BE2C (cell line): ENCODE measurements around the gene OR14A16. TPM values are rescaled to one million over a fixed set of nuclear protein-coding genes. Genes with fewer than 3 reads are reported as not detected.

Experiments used
- DNase-seq: peaks from one replicate; pipeline ENCODE4 v3.0.0-alpha.2; 2020
- H3K27me3 ChIP-seq: fragments of 250-450 bp; sonication (Bioruptor Pico); 2 replicates; pipeline ENCODE4 v1.5.1; 2020; ENCODE audit warnings: mild to moderate bottlenecking
- H3K36me3 ChIP-seq: fragments of 250-450 bp; sonication (Bioruptor Pico); 2 replicates; pipeline ENCODE4 v1.5.1; 2020; ENCODE audit warnings: mild to moderate bottlenecking
- H3K4me1 ChIP-seq: fragments of 250-450 bp; sonication (Bioruptor Pico); 2 replicates; pipeline ENCODE4 v1.5.1; 2020
- H3K4me3 ChIP-seq: 2 replicates; pipeline ENCODE4 v1.5.1; 2011; ENCODE audit warnings: low read depth, low read length
- H3K9me3 ChIP-seq: fragments of 250-450 bp; sonication (Bioruptor Pico); 2 replicates; pipeline ENCODE4 v1.5.1; 2020
- polyA plus RNA-seq: library from polyadenylated mRNA; unstranded; fragments of >200 nt; gene quantifications from one replicate; pipeline ENCODE4 v1.2.1, GENCODE V29; 2012; ENCODE audit warnings: low read depth, missing spikeins; ENCODE audit not compliant: insufficient read length, insufficient read depth
- TF ChIP-seq, protein P1 (sequence below): IDR thresholded peaks from 2 replicates; pipeline ENCODE4 v1.5.1; 2012; ENCODE audit warnings: mild to moderate bottlenecking, low read depth, low read length

The OR14A16 gene, protein sequence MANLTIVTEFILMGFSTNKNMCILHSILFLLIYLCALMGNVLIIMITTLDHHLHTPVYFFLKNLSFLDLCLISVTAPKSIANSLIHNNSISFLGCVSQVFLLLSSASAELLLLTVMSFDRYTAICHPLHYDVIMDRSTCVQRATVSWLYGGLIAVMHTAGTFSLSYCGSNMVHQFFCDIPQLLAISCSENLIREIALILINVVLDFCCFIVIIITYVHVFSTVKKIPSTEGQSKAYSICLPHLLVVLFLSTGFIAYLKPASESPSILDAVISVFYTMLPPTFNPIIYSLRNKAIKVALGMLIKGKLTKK
- polyA plus RNA-seq = not detected

DNA sequence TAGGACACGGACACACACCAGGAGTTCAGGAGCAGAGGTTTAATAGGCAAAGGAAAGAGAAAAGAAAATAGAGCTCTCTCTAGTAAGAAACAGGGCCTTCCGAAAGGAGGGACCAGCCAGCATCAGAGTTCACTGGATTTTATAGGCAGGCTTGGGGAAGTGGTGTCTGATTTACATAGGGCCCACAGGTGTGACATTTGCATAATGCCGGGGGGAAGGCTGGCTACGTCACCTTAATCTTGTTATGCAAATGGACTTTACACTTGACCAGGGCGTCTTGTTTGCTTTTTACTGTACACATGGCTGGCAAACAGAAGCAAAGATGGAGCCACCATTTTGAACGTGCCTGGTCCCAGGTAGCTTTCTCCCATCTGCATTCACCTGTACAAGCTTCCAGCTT lies at the start of gene OR14A16:
TSS of gene OR14A16 (minus strand) at position 97 of the 400 bp plus-strand sequence. CDS start 8,390 bp downstream, outside the sequence.
- TF ChIP-seq, protein P1, sequence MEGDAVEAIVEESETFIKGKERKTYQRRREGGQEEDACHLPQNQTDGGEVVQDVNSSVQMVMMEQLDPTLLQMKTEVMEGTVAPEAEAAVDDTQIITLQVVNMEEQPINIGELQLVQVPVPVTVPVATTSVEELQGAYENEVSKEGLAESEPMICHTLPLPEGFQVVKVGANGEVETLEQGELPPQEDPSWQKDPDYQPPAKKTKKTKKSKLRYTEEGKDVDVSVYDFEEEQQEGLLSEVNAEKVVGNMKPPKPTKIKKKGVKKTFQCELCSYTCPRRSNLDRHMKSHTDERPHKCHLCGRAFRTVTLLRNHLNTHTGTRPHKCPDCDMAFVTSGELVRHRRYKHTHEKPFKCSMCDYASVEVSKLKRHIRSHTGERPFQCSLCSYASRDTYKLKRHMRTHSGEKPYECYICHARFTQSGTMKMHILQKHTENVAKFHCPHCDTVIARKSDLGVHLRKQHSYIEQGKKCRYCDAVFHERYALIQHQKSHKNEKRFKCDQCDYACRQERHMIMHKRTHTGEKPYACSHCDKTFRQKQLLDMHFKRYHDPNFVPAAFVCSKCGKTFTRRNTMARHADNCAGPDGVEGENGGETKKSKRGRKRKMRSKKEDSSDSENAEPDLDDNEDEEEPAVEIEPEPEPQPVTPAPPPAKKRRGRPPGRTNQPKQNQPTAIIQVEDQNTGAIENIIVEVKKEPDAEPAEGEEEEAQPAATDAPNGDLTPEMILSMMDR = no peak
- no peaks in the 10 kb centered on the region for H3K4me1 ChIP-seq
- H3K9me3 ChIP-seq = no peaks in the 10 kb centered on the region
- no peaks in the 10 kb centered on the region for H3K27me3 ChIP-seq
- H3K36me3 ChIP-seq = no peaks in the 10 kb centered on the region
- H3K4me3 ChIP-seq = no peak within 1 kb of the TSS
- DNase-seq = no peak

DNA sequence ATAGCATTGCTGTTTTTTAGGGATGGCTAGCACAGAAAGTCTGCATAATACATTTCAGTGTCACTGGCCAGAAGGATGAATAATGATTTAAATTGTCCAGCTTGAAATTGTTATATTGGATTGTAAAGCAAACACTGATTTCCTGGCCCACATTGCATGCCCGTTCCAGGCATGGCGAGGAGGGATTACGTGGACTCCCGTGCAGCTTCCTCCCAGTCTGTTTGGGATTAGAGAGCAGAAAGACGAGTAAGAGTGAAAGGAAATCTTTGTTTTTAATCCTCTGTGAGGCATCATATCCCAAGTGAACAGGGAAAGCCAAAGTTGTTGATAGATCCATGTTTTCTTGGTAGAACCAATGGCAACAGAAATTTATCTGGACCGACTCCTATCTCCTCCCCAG lies 41.5 kb upstream of the OR14A16 start:
- no peak for DNase-seq
- no peaks in the 10 kb centered on the region for H3K4me1 ChIP-seq
- no peak overlapping the region for H3K4me3 ChIP-seq
- TF ChIP-seq, protein P1 = no peak
- no peaks in the 10 kb centered on the region for H3K27me3 ChIP-seq
- no peaks in the 10 kb centered on the region for H3K36me3 ChIP-seq
- H3K9me3 ChIP-seq = no peaks in the 10 kb centered on the region

DNA sequence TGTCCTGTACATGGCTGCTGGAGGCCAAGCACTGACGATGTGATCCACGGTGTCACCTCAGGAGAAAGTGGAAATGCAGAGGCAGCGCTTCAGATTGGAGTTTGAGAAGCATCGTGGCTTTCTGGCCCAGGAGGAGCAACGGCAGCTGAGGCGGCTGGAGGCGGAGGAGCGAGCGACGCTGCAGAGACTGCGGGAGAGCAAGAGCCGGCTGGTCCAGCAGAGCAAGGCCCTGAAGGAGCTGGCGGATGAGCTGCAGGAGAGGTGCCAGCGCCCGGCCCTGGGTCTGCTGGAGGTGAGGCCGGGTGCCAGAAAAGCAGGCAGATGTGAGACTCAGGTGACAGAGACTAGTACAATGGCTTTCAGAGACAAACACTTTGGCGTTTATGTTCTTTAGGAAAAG lies 40.7 kb upstream of the OR14A16 start:
- TF ChIP-seq, protein P1 = no peak
- Histone ChIP-seq H3K27me3 (no peaks in the 10 kb centered on the region), H3K4me1 (no peaks in the 10 kb centered on the region), H3K4me3 (no peak overlapping the region), H3K36me3 (no peaks in the 10 kb centered on the region), H3K9me3 (no peaks in the 10 kb centered on the region)
- no peak for DNase-seq

DNA sequence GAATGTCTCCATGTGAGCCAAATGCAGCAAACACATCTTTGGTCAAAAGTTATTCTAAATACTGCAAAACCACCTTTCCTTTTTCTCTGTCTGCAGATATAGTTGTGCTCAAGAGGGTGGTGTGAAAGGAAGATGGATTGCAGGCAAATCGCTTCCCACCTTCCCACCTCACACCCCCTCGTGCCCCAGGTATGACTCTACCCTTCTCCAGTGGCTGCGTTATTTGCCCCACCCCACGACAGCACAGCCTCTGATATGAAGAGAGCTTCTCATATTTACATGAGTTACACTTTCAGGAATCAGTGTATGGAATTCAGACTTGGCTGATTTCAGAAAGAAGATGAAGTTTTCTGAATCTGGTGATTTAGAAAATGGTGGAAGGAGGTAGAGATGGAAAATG lies 38.8 kb upstream of the OR14A16 start:
- Histone ChIP-seq H3K4me3 (no peak overlapping the region), H3K36me3 (no peaks in the 10 kb centered on the region), H3K27me3 (peaks cover 3% of the 10 kb centered on the region; the same call in 1 of the 2 replicates), H3K9me3 (no peaks in the 10 kb centered on the region), H3K4me1 (no peaks in the 10 kb centered on the region)
- no peak for DNase-seq
- TF ChIP-seq, protein P1 = no peak

DNA sequence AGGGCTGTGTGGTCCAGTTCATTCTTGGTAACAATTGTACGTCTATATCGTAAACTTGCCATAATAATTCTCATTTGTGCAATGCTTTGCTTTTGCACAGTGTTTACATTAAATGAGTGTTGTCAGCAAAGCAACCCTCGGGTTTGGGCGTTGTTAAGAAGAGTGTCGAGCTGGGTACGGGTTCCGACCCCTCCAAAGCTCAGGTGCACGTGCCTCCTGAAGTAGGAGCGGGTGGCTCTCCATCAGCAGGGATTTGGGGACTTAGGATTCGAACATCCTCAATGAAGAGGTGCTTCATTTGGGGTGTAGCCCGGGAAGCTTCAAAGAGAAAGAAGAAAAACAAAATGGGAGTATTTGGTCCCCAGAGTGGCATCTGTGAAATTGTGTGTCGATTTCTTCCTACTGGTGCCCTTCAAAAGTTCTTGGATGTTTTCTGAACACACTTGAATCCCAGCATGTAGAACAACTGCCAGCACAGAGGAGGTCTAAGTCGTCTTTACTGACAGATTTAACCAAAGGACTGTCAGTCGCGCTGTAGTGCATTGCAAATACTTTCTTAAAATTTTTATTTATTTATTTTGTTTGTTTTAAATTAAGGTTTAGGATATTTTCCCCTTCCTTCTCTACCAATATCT lies 34.2 kb upstream of the OR14A16 start:
- Histone ChIP-seq H3K4me3 (peak overlapping the region; percentile 20; the same call in 1 of the 2 replicates), H3K27me3 (peaks cover 11% of the 10 kb centered on the region; the same call in 1 of the 2 replicates), H3K36me3 (no peaks in the 10 kb centered on the region), H3K9me3 (no peaks in the 10 kb centered on the region), H3K4me1 (no peaks in the 10 kb centered on the region)
- no peak for DNase-seq
- TF ChIP-seq, protein P1 = no peak
